OCI-LY7 (cell line): Measurements from ENCODE around the gene NRBF2. TPM values are rescaled to one million over a fixed set of nuclear protein-coding genes. Genes with fewer than 3 reads are reported as not detected.

Experiments
- BruUV-seq: library from RNA; stranded (reverse); fragments of 400-500 nt; replicated peaks from 2 replicates; lab custom pipeline; 2021; lab: Mats Ljungman, UMichigan
- CTCF ChIA-PET: fragments of 300-600 bp; sonication (Branson Sonifier 250); formaldehyde crosslinking; loops from one replicate; lab custom pipeline; 2022; ENCODE audit warnings: antibody characterized with exemption; ENCODE audit not compliant: unreplicated experiment; lab: Charles Lee
- POLR2A ChIA-PET: fragments of 300-600 bp; sonication (Branson Sonifier 250); formaldehyde crosslinking; loops from one replicate; lab custom pipeline; 2022; ENCODE audit warnings: antibody characterized with exemption; lab: Charles Lee
- DNase-seq: peaks from one replicate; pipeline ENCODE4 v3.0.0-alpha.2; 2015; ENCODE audit warnings: low spot score
- H2AFZ ChIP-seq: fragments of 200-600 bp; sonication (generic), shearing (Covaris generic); 2 replicates; pipeline ENCODE4 v1.6.1; 2014; ENCODE audit warnings: mild to moderate bottlenecking, antibody characterized with exemption, low read length, moderate library complexity
- H3K27ac ChIP-seq: fragments of 200-600 bp; sonication (generic); 2 replicates; pipeline ENCODE4 v1.5.1; 2014; ENCODE audit warnings: mixed run types, low read depth, mild to moderate bottlenecking, moderate library complexity, low read length, inconsistent platforms; ENCODE audit not compliant: poor library complexity, severe bottlenecking
- H3K36me3 ChIP-seq: fragments of 200-600 bp; sonication (generic); 2 replicates; pipeline ENCODE4 v1.6.1; 2014; ENCODE audit warnings: mild to moderate bottlenecking, antibody characterized with exemption, low read length, moderate library complexity, mixed read lengths; ENCODE audit not compliant: insufficient read depth
- H3K4me1 ChIP-seq: fragments of 200-600 bp; sonication (generic); 2 replicates; pipeline ENCODE4 v1.5.1; 2014; ENCODE audit warnings: mild to moderate bottlenecking, low read length; ENCODE audit not compliant: insufficient read depth, poor library complexity, severe bottlenecking
- H3K4me2 ChIP-seq: fragments of 200-600 bp; sonication (generic); 2 replicates; pipeline ENCODE4 v1.6.1; 2014; ENCODE audit warnings: mild to moderate bottlenecking, low read length
- H3K4me3 ChIP-seq: fragments of 200-600 bp; sonication (generic); 2 replicates; pipeline ENCODE4 v1.5.1; 2014; ENCODE audit warnings: mild to moderate bottlenecking, low read depth, low read length; ENCODE audit not compliant: poor library complexity, severe bottlenecking
- H3K79me2 ChIP-seq: fragments of 200-600 bp; sonication (generic); 2 replicates; pipeline ENCODE4 v1.6.1; 2016; ENCODE audit warnings: low read depth, mild to moderate bottlenecking, low read length, moderate library complexity, mixed read lengths; ENCODE audit not compliant: insufficient read depth
- H3K9me2 ChIP-seq: fragments of 200-600 bp; sonication (generic); 2 replicates; pipeline ENCODE4 v1.6.1; 2016; ENCODE audit warnings: mild to moderate bottlenecking, low read length, mixed read lengths; ENCODE audit not compliant: insufficient read depth
- H3K9me3 ChIP-seq: fragments of 200-600 bp; sonication (generic); 2 replicates; pipeline ENCODE4 v1.6.1; 2014; ENCODE audit warnings: mild to moderate bottlenecking, mixed run types, low read length, mixed read lengths
- H4K20me1 ChIP-seq: fragments of 200-600 bp; sonication (generic); 2 replicates; pipeline ENCODE4 v1.6.1; 2014; ENCODE audit warnings: mild to moderate bottlenecking, antibody characterized with exemption, low read length, moderate library complexity, mixed read lengths; ENCODE audit not compliant: insufficient read depth
- EZH2phosphoT487 ChIP-seq: fragments of 200-600 bp; sonication (generic); IDR thresholded peaks from 2 replicates; pipeline ENCODE4 v1.6.1; 2018; ENCODE audit warnings: low read depth, borderline replicate concordance, mild to moderate bottlenecking, mixed run types, antibody characterized with exemption, low read length, moderate library complexity, mixed read lengths
- intact Hi-C: fragments of 100-400 bp; cut with micrococcal nuclease; formaldehyde crosslinking; loops from one replicate; pipeline ENCODE4 v1.10.0; 2022; ENCODE audit not compliant: unreplicated experiment
- total RNA-seq, 2 experiments: library from RNA; depleted of rRNA in 1 of 2; stranded (reverse); fragments of >200 nt in 1 of 2; shearing (Covaris generic) in 1 of 2; gene quantifications; 2 replicates each; pipeline ENCODE4 v1.2.3, GENCODE V29; 2014 to 2022
- TF ChIP-seq, protein P1 (sequence below): fragments of 200-600 bp; sonication (generic); conservative IDR thresholded peaks from 2 replicates; pipeline ENCODE4 v1.5.1; 2014; ENCODE audit warnings: mild to moderate bottlenecking, antibody characterized with exemption, low read length, moderate library complexity, mixed read lengths

Gene NRBF2
- total RNA-seq, 2 experiments from 2014 or later: 14.2 to 20.7 TPM

DNA sequence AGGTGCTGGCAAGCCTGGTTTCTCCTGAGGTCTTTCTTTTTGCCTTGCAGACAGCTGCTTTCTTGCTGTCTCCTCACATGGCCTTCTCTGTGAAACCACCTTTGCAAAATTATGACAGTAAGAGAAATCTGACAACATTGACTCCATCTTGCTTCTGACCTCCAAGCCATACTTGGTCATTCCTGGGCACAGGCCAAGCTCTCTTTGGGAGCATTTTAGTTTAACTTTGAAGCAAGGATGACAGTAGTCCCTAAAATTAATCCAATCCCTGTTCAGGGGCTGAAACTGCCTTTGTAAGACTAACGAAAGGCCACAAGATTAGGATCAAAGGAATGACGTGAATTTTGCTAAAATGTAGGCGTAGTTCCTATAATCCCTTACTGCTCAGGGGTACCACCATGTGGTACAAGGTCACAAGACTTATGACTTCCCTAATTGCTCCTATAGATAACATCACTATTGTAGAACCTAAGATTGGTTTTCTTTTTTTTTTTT lies 25.1 kb upstream of the NRBF2 start:
- no peak for DNase-seq
- no peak overlapping the region for H3K4me3 ChIP-seq
- BruUV-seq: no TSS peak
- no peaks in the 10 kb centered on the region for H3K9me2 ChIP-seq
- TF ChIP-seq, protein P1, sequence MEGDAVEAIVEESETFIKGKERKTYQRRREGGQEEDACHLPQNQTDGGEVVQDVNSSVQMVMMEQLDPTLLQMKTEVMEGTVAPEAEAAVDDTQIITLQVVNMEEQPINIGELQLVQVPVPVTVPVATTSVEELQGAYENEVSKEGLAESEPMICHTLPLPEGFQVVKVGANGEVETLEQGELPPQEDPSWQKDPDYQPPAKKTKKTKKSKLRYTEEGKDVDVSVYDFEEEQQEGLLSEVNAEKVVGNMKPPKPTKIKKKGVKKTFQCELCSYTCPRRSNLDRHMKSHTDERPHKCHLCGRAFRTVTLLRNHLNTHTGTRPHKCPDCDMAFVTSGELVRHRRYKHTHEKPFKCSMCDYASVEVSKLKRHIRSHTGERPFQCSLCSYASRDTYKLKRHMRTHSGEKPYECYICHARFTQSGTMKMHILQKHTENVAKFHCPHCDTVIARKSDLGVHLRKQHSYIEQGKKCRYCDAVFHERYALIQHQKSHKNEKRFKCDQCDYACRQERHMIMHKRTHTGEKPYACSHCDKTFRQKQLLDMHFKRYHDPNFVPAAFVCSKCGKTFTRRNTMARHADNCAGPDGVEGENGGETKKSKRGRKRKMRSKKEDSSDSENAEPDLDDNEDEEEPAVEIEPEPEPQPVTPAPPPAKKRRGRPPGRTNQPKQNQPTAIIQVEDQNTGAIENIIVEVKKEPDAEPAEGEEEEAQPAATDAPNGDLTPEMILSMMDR: no peak
- TF ChIP-seq EZH2phosphoT487: no peak
- H3K27ac ChIP-seq: no peak overlapping the region
- no peaks in the 10 kb centered on the region for H4K20me1 ChIP-seq
- H2AFZ ChIP-seq: no peak overlapping the region
- intact Hi-C loops: no loop called here
- H3K9me3 ChIP-seq: no peaks in the 10 kb centered on the region
- CTCF ChIA-PET: no interaction called here
- POLR2A ChIA-PET: interaction anchor here (0.6 to 0.7 kb wide), 2 partner anchors 131 to 1969 kb away, joined by 3 to 4 read pairs; no protein-coding TSS in a partner anchor
- no peaks in the 10 kb centered on the region for H3K36me3 ChIP-seq
- no peak overlapping the region for H3K4me2 ChIP-seq
- H3K4me1 ChIP-seq: no peaks in the 10 kb centered on the region
- no peaks in the 10 kb centered on the region for H3K79me2 ChIP-seq

DNA sequence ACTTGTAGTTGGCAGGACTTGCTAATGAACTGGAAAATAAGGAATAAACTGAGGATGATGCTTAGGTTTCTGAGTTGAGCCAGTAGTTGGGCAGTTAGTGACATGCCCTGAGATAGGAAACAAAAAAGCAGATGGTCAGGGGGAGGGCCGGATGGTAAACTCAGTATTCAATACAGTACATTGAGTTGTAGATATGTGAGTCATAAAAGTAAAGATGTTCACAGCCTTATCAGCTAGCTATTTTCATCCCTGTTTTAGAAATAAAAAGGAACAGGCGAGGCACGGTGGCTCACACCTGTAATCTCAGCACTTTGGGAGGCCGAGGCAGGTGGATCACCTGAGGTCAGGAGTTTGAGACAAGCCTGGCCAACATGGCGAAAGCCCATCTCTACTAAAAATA lies 22.2 kb upstream of the NRBF2 start:
- Histone ChIP-seq H3K9me2 (no peaks in the 10 kb centered on the region), H3K4me1 (no peaks in the 10 kb centered on the region), H3K9me3 (no peaks in the 10 kb centered on the region), H3K27ac (no peak overlapping the region), H4K20me1 (no peaks in the 10 kb centered on the region), H3K79me2 (no peaks in the 10 kb centered on the region), H3K4me2 (no peak overlapping the region), H2AFZ (no peak overlapping the region), H3K36me3 (no peaks in the 10 kb centered on the region), H3K4me3 (no peak overlapping the region)
- no peak for DNase-seq
- intact Hi-C loops: no loop called here
- no TSS peak for BruUV-seq
- TF ChIP-seq, protein P1: no peak
- TF ChIP-seq EZH2phosphoT487: no peak
- POLR2A ChIA-PET: no interaction called here
- CTCF ChIA-PET: no interaction called here

DNA sequence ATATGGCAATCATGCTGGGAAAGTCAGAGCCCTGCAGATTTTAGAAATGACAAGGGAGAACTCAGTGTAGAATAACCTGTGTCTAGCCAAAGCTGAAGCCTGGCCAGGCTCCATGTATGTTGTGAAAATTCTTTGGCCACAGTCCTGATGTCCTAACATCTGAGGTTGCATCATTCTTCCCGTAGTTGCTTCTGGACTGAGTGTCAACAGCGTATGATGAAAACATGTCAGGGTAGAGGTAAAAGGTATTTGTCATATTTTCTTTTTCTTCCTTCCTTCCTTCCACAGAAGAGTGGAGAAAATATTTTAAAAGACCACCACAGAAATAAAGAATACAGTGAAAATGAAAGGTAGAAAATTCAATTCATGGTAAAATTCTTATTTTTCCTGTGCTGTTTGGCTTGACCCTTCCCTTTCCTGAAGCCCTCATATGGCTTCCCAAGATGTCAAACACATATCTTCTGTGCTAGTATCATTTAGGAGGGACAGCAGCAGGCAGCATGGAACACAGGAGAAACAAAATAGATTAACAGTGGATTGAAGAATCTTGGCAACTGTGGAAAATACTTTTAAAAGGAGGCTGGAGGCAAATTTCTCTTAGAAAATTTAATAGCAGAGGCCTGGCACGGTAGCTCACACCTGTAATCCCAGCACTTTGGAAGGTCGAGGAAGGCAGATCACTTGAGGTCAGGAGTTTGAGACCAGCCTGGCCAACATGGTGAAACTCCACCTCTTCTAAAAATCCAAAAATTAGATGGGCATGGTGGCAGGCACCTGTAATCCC lies 18.9 kb upstream of the NRBF2 start:
- no peaks in the 10 kb centered on the region for H3K79me2 ChIP-seq
- H3K9me3 ChIP-seq: no peaks in the 10 kb centered on the region
- no peaks in the 10 kb centered on the region for H3K36me3 ChIP-seq
- no peak overlapping the region for H3K27ac ChIP-seq
- no peaks in the 10 kb centered on the region for H3K4me1 ChIP-seq
- DNase-seq: no peak
- POLR2A ChIA-PET: no interaction called here
- CTCF ChIA-PET: no interaction called here
- TF ChIP-seq, protein P1: no peak
- TF ChIP-seq EZH2phosphoT487: no peak
- no peaks in the 10 kb centered on the region for H3K9me2 ChIP-seq
- H4K20me1 ChIP-seq: no peaks in the 10 kb centered on the region
- H2AFZ ChIP-seq: no peak overlapping the region
- no TSS peak for BruUV-seq
- no peak overlapping the region for H3K4me2 ChIP-seq
- intact Hi-C loops: no loop called here
- no peak overlapping the region for H3K4me3 ChIP-seq
